Lung (tissue), 12 donors: Measurements from ENCODE around the gene HES6. TPM values are rescaled to one million over a fixed set of nuclear protein-coding genes. Genes with fewer than 3 reads are reported as not detected.

Source experiments
- ATAC-seq: fragments of 200-7000 bp; cut with Tn5 transposase; one replicate; pipeline ENCODE4 v1.9.1; 2020; ENCODE audit warnings: moderate number of reproducible peaks; ENCODE audit not compliant: insufficient read depth, low FRiP score
- DNase-seq, 3 donors: peaks; one replicate each; pipeline ENCODE4 v3.0.0-alpha.2; 2013 to 2017
- H3K27ac ChIP-seq, 2 donors: one replicate each; pipeline ENCODE4 v1.5.1; 2013; ENCODE audit warnings: mild to moderate bottlenecking in 2 of 2, moderate library complexity in 2 of 2, control low read depth in 1 of 2, inconsistent platforms in 1 of 2, low read depth in 1 of 2, low read length in 1 of 2
- H3K27me3 ChIP-seq, 3 donors: one replicate each; pipeline ENCODE4 v1.5.1; 2013; ENCODE audit warnings: low read length in 2 of 3; ENCODE audit not compliant: control insufficient read depth in 3 of 3, insufficient read depth in 3 of 3
- H3K36me3 ChIP-seq, 4 donors: one replicate each; pipeline ENCODE4 v1.5.1; 2013; ENCODE audit warnings: low read length in 4 of 4, mild to moderate bottlenecking in 1 of 4, moderate library complexity in 1 of 4; ENCODE audit not compliant: control insufficient read depth in 4 of 4, insufficient read depth in 4 of 4
- H3K4me1 ChIP-seq, 5 donors: one replicate each; pipeline ENCODE4 v1.5.1; 2013; ENCODE audit warnings: low read length in 5 of 5, mild to moderate bottlenecking in 2 of 5, moderate library complexity in 1 of 5; ENCODE audit not compliant: control insufficient read depth in 5 of 5, insufficient read depth in 5 of 5
- H3K4me3 ChIP-seq: one replicate; pipeline ENCODE4 v1.5.1; 2013; ENCODE audit warnings: mild to moderate bottlenecking, control low read depth, moderate library complexity
- H3K9ac ChIP-seq, 2 donors: one replicate each; pipeline ENCODE4 v1.5.1; 2013; ENCODE audit warnings: low read length in 2 of 2, control low read depth in 1 of 2; ENCODE audit not compliant: insufficient read depth in 1 of 2
- H3K9me3 ChIP-seq, 4 donors: one replicate each; pipeline ENCODE4 v1.5.1; 2013; ENCODE audit warnings: low read length in 3 of 4, mild to moderate bottlenecking in 1 of 4, moderate library complexity in 1 of 4; ENCODE audit not compliant: control insufficient read depth in 4 of 4, insufficient read depth in 3 of 4
- CTCF ChIP-seq: IDR thresholded peaks from 2 replicates; pipeline ENCODE4 v1.5.1; 2012; ENCODE audit warnings: mild to moderate bottlenecking; ENCODE audit errors: control extremely low read depth, extremely low read depth
- WGBS, 2 donors: extraction: QIAGEN DNeasy Blood & Tissue Kit; methylation state at CpG; one replicate each; pipeline ENCODE4 v1.1.7; 2013; 5-methylcytosine and 5-hydroxymethylcytosine counted together
- polyA plus RNA-seq, 2 donors: library from polyadenylated mRNA; stranded (reverse); fragments of 200-250 nt; gene quantifications; one replicate each; pipeline ENCODE4 v1.2.1, GENCODE V29; 2013
- total RNA-seq, 2 donors: library from RNA; depleted of rRNA in 1 of 2; stranded (reverse); fragments of >200 nt in 1 of 2; gene quantifications; one replicate each; pipeline ENCODE4 v1.2.1, GENCODE V29; 2014 to 2021
- donor health status: control.
- donor health status: control.
- donor health status: Bipolar disorder and iron deficiency.
- donor health status: healthy.
- donor health status: DM: yes; HTN: yes; CAD: no.

HES6 gene
- total and polyA plus RNA-seq, 4 donors, result 4.4 to 12.5 (median 10.7) TPM

GRCh38 chr2:238261718-238262375 is 22.0 kb upstream of the HES6 start:
- no peak for ATAC-seq
- TF ChIP-seq CTCF, result no peak
- 95 to 96% methylated on average over 16 of the region's 16 CpGs for WGBS, 2 donors
- Histone ChIP-seq H3K9me3 (no peaks in the 10 kb centered on the region), H3K36me3 (peaks cover 4 to 46% (median 30%) of the 10 kb centered on the region in 4 donors), H3K27me3 (no peaks in the 10 kb centered on the region), H3K9ac (no peak overlapping the region), H3K4me1 (peaks cover 0 to 17% (median 7%) of the 10 kb centered on the region in 5 donors), H3K27ac (peak overlapping the region in 1 of 2 donors; percentile 8), H3K4me3 (no peak overlapping the region)
- DNase-seq, result no peak

DNA sequence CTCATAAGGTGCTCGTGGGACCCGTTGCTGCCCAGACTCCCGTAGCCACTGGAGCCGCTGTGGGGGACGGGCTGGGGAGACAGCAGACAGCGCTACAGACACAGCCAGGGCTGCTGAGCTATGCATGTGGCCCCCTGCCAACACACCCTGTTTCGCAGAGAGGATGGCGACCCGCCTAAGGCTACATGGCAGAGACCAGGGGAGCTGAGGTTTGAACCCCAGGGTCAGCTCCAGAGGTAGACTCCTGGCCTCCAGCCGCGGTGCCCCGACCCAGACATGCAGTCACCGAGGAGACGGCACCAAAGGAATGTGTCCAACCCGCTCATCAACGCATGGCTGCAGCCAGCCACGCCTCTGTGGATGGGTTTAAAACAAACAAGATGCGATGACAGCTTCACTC is 21.0 kb upstream of the HES6 start:
- no peak overlapping the region for H3K27ac ChIP-seq
- H3K27me3 ChIP-seq, result no peaks in the 10 kb centered on the region
- H3K9ac ChIP-seq, result no peak overlapping the region
- peaks cover 0 to 17% (median 7%) of the 10 kb centered on the region in 5 donors for H3K4me1 ChIP-seq
- H3K36me3 ChIP-seq, result peaks cover 5 to 47% (median 33%) of the 10 kb centered on the region in 4 donors
- 71 to 79% methylated on average over 18 of the region's 18 CpGs for WGBS, 2 donors
- DNase-seq, result peak; percentile 28 to 47 (median 31)
- no peak for ATAC-seq
- H3K4me3 ChIP-seq, result no peak overlapping the region
- no peaks in the 10 kb centered on the region for H3K9me3 ChIP-seq
- TF ChIP-seq CTCF, result no peak

DNA sequence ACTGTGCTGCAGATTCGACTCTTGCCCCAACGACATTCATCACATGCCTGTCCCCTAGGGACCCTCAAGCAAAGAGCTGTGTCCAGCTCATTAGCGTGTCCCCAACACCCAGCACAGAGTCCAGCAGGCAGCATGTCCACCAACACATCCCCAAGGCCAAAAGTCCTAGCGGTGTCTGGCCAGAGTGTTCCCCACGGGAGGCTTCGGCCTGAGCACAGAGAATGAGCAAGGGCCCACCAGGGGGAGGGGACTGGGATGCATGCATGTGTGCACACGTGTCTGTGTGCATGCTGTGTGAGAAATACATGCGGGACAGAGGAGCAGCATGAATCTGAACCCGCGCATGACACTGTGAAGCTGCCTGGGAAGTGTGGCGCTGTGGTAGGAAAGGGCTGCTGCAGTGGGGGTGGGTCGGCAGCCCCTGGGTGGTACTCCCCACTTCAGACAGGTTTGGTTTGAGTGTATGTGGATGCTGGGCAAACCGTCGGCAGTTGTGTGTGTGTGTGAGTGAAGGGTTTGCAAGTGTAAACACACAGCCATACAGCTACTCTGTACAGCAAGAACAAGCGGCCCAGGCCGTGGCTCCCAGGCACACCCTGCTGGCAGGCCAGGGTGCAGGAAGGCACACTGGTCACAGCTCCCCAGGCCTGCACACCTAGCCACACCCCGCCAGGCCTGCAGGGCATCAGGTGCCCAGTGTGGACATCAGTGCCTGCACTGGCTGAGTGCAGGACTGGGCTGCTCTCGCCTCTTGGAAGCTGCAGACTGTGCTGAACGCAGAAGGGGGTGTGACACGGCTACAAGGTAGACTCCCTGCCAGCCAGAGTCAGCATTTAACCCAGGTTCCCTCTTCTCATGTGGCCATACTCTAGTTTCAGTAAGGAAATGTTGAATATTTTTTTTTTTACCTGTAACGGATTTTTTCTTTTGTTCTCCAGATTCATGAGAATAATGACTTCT is 19.5 kb upstream of the HES6 start:
- H3K4me1 ChIP-seq, result peaks cover 0 to 15% (median 7%) of the 10 kb centered on the region in 5 donors
- no peak for DNase-seq
- no peak for TF ChIP-seq CTCF
- H3K36me3 ChIP-seq, result peaks cover 18 to 47% (median 39%) of the 10 kb centered on the region in 4 donors
- no peaks in the 10 kb centered on the region for H3K27me3 ChIP-seq
- no peaks in the 10 kb centered on the region for H3K9me3 ChIP-seq
- ATAC-seq, result no peak
- no peak overlapping the region for H3K9ac ChIP-seq
- 90 to 93% methylated on average over 21 of the region's 21 CpGs for WGBS, 2 donors
- H3K4me3 ChIP-seq, result no peak overlapping the region
- no peak overlapping the region for H3K27ac ChIP-seq
